ENCODE results near the gene FRMD4A.
A peak's percentile ranks its signal among the peaks of the same experiment; 100 is the strongest.
"Not testable (repeated sequence)": the region's sequence is repeated elsewhere in the genome, so short reads cannot be mapped to it uniquely, and the experiment has no call there.

The FRMD4A gene

DNA sequence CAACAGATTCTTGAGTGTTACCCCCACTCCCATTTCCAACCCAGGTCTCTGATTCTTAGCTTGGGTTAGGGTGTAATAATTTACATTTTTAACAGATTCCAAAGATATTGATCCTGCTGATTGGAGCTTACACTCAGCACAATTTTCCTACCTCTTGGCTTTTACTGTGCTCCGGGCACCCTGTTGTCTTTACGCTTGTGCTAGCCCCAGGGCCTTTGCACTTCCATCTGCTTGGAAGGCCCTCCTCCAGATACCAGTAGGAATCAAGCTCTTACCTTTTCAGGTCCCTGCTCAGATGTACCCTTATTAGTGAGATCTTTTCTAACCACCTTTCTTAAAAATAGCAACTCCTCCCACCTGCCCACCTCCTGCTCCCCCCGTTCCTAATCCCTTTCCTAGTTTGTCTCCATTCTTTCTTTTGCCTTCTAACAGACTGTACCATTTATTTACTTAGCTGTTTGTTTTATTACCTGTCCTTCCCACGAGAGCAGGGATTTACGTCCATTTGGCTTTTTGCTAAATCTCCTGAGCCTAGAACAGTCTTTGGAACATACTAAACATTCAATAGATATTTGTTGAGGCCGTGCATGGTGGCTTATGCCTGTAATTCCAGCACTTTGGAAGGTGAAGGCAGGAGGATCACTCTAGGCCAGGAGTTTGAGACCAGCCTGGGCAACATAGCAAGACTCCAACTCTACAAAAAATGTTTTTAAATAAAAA is 427.7 kb downstream of the FRMD4A start:
- FAIRE-seq: no peak

DNA sequence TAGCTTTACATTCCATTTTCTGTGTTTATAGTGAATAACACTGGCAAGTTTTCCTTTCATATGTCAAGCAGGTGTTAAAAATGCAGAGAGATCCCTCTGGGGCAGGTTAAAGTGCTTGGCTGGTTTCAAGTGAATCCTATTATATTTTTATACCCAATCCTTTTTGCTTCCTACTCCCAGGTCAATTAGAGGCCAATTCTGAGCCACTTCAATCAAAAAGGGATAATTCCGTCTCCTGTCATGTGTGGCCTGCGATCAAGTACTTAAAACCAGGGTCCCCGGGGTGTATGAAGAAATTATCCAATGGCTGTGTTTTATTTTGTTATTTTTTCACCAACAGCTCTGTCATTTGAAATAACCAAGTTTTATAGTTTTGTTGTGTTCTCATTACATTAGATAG is 430.8 kb downstream of the FRMD4A start:
- FAIRE-seq: no peak

DNA sequence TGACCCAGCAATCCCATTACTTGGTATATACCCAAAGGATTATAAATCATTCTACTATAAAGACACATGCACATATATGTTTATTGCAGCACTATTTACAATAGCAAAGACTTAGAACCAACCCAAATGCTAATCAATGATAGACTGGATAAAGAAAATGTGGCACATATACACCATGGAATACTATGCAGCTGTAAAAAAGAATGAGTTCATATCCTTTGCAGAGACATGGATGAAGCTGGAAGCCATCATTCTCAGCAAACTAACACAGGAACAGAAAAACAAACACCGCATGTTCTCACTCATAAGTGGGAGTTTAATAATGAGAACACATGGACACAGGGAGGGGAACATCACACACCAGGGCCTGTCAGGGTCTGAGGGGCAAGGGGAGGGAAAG is 434.6 kb downstream of the FRMD4A start:
- FAIRE-seq: not testable (repeated sequence)

DNA sequence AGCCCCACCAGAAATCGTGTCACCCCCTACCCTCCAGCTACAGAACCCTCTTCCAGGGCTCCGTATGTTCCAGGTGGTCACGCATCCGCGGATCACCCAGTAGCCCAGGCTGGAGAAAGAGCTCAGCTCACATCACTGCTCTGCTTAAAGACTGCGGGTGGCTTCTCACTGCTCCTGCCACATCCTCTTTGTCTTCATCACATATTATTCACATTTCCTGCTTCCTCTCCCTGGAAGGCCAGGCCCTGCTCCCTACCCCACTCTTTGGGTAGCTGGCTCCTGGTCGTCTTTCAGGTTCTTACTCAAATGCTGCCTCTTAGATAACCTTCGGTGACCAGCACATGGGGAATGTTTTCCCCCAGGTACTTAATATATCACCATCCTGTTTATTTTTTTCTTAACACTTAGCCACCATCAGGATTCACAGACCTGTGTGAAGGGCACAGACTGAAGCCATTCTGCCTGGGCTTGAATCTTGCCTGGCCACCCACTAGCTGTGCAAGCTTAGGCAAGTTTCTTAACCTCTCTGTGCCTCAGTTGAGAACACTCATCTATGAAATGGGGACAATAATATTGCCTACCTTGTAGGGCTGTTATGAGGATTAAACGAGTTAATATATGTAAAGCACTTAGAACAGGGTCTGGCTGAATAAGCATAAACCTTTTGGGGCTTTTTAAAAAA is 436.2 kb downstream of the FRMD4A start:
- FAIRE-seq: no peak

DNA sequence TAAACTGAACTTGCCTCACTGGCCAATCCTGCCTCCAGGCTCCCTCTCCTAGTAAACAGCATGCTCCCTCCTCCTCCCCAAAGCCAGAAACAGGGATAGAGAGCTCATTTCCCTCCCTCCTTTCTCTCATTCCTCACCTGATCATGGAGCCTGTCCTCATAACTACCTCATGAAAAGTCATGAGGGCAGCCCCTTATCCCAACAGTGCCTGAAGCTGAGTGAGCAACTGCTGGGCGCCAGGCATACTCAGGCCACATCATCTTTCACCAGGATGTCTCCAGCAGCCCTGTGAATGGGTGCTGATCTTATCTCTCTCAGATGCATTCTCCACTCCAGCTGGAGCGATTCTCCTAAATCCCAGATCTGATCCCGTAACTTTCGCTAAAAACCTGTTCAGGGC is 436.8 kb downstream of the FRMD4A start:
- no peak for FAIRE-seq

DNA sequence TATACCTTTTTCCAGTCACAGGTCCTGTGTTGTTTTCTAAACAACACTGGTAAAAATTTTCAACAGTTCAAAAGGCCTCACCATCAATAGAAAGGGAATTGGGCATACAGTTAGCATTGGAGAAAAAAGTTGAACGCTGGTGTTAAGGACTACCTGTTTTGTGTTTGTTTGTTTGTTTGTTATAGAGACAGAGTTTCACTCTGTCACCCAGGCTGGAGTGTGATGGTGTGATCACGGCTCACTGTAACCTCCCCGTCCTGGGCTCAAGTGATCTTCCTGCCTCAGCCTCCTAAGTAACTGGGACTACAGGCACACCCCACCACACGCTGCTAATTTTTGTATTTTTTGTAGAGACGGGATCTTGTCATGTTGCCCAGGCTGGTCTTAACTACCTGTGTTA is 437.9 kb downstream of the FRMD4A start:
- FAIRE-seq: no peak

DNA sequence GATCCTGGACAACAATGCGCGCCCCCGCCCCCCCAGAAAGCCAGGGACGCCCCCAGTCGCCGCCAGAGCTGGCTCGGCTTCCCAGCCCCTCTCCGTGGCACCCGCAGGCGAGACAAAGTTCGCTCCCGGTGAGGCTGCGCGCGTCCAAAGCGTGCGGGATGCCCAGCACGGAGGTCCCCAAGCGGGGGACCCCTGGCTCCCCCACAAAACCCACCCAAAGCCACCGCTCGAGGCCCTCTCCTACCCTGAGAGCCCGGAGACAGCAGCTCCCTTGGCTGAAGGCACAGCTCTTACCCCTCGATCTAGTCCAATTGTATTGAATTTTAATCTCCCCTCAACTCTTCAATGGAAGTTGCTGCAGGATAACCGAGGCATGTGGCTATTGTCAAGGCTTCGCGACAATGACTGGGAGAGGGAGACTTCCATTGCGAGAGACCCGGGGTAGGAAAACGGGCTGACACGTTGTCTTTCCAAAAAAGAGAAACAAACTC is 438.7 kb downstream of the FRMD4A start:
- FAIRE-seq: no peak

DNA sequence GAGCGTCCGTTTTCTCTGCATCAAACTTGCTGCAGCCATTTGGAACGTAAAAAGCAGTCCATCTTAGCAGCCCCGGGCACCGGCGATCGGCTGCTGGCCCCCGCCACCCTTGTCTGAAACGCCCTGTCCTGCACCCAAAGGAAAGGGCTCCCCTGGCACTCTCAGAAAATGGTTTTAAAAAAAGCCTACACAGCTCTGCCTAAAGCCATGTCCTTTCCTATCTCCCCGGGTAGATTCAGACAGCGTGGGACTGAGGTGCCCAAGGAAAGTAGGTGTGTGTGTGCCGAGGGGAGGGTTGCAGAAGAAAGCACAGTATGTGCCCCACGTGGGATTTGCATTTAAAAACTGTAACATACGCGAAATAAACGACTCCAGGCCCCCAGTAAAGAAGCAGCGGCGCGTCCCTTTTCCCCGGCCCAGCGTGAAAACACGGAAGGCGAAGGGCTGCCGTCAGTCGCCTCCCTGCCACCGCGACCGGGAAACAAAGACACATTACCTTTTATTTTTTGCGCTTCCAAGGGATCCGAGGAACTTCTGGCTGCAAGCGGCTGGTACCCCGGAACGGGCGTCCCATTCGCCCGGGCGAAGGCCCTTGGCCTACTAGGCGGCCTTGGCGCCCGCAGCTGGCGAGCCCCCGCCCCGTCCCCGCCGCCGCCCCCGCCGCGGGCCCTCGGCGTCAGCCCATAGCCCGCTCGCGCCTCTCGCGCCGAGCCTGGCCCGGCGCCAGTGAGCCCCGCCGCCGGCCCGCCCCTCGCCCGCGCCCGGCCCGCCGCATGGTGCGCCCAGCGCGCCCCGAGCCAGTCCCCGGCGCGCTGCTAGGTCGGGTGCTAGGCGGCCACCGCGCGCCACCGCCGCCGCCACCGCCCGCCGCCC is 439.4 kb downstream of the FRMD4A start:
- no peak for FAIRE-seq

DNA sequence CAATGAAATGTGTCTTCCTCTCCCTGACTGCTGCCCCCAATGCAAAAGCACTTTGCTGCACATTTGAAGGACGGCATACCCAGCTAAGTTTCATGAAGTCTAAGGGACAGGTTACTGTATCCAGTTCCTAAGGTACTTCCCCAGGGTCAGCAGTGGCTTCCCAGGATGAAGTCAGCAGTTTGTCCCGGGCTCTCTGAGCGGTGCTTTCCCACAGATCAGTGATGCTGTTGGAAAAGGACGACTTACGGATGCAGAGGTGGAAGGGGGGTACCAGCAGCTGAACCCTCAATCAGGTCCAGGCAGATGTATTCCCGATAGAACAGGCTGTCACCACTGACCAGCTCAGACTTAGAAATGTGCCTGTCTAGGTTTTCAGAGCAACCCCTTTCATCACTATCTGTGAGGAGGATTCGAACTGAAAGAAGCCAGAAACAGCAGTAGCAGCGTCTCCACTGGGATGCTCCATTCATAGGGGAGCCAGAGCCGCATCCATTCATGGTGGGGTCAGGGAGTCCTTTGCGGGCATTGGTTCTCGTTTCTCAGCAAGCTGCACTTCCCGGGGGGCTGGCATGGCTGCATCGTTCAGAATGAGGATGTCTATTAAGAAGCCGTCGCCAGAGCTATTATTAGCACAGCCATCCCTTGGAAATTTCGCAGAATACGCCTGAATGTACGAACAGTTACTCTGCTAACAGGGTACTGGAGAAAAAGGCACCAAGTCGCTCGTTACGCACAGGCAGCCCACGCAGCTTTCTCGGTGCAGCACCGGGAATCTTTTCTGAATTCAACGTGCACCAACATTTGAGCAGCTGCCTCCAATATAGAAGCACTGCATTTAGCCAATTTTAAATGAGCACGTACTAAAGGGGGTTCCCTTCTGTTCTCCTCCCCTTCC is 440.2 kb downstream of the FRMD4A start:
- FAIRE-seq: no peak

DNA sequence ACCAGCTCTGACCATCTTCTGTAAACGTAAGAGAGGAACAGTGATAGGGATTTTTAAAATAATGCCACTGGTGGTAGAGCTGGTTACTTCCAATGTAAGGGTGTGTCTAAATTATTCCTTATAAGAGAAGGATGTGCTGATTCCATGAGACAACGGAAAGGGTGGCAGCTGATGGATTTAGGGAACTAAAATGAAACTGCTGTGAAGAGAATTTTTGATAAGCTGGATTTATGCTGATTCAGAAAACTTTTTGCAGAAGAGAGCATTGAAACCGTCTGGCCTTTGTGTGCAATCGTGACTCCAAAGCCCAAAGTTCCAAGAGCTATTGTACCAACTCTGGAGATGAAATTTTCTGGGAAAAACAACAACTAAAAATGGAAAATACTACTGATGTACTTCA is 443.0 kb downstream of the FRMD4A start:
- no peak for FAIRE-seq

DNA sequence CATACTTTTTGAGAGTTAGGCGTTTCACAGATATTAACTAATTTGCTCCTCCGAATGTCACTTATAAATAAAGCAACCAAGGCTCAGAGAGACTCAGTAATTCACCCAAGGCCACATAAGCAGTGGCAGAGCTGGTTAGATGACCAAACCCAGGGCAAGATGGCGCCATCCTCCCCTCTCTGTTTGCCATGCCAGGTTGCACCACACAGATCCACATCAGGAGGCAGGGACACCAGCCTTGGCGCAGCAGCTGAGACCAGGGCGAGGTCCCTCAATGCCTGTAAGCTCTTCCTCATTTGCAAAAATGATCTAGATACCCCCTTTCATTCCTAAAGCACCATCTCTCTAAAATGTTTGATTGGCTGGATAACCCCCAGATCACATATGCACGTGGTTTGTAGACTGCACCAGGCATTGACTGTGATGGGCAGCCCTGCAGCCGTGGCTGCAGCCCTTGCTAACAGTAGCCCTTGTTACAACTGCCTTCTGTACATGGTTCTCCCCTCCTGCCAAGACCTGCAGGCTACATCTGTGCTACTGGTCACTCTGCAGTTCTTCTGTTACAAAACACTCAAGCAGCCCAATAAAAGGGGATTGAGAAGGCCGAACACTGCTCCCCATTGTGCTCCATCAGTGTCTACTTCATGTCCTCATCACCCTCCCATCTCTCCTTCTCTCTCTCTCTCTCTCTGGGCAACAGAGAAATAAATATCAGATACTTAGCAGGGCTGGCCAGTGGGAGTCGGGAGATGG is 445.3 kb downstream of the FRMD4A start:
- no peak for FAIRE-seq

DNA sequence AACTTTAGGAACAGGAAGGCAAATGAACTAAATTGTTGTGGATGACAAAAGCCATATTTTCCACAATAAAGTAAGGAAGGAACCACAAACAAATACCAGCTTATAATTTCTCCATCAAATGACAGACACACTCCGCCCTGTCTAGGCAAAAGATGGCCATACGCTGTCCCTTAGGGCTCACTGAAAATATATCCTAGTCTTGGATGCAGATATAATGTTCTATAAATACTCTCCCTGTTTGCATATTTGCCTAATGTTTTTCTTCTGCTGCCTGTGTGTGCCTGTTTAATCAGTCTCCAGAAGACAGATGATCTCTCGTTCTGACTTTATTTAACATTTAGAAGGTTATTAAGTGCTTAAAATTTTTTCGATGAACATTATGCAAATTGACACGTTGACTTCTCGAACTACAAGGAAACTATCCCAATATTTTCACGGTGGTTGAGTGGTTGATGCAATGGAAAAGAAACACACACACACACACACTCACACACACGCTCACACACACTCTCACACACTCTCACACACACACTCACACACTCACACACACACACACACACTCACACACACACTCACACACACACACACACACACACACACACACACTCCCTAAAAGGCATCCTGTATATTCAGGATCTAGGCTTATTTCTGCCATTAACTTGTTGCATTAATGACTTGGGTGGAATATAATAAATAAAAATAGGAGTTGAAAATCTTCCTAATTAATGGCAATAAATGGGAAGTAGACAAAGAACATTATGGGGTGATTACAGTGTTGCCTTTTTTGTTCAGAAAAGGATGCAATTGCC is 446.9 kb downstream of the FRMD4A start:
- FAIRE-seq: no peak

DNA sequence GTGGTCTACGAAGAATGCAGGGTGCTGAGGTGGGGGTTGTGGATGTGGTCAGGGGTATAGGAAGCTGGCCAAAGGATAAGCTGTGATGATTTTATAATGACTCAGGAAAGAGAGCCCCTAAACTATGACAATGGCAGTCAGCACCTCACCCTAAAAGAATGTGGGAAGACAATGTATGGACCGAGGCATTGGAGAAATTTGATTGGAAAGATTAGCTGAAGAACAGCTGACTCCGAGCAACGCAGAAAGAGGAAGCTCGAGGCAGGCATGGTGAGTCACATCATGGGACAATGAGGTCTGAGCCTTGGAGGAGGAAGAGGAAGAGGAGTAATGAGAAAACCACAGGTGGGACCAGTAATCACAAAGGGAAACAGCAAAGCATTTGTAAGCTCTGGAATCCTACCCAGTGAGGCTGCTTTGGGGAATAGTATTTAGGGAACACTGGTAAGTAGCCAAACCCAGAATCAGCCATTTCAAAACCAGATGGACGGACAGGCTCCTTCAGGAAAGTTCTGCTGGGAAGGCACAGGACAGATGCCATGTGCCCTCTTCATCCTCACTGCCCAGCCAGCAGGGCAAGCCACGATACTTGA is 448.5 kb downstream of the FRMD4A start:
- peak; percentile 85 for FAIRE-seq

DNA sequence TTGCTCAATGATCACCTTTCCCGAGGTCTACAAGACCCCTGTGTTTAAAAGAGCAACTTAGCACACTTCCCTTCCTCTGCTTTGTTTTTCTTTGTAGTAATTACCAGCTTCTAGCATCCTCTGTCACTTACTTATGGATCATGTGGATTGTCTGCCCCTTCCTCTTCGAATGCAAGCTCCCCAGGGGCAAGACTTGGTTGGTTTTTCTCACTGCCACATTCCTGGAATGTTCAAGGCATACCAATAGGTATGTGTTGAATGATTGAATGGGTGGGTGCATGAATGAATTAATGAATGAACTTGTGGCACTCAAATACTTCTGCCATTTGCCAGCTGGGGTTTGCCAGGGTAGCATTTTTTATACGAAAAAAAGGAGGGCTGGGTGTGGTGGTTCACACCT is 450.0 kb downstream of the FRMD4A start:
- no peak for FAIRE-seq

DNA sequence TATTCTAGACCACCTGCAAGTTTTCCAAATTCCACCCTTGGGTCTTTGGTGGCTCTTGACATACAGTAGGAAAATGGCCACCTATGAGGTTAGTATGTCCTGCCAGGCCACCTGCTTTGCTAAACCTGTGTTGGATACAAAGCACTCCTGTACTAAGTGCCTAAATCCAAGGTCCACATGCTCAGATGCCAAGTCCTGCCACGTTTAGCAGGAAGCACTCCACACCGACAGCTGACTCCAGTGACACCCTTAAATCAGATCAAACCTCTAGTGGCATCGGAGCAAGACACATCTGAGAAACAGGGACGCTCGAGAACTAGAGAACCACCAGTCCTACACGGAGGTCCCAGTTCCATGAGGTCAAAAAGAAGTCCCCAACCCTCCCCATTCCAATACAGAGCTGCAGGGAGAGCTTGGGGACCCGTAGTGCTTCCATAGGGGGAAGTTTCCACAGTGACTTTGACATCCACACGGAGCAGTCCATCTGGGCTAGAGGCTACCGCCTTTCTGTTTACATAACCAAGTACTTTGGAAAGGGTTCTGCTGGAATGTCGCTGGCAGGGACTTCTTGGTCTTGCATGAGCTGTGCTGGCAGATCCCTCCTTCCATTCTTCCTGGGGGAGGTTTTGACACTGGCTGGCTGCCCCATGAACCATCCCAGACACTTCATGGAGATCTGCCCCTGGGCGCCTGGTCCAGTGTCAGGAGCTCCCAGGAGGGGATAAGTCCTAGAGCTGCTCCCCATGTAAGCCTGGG is 453.4 kb downstream of the FRMD4A start:
- FAIRE-seq: no peak

DNA sequence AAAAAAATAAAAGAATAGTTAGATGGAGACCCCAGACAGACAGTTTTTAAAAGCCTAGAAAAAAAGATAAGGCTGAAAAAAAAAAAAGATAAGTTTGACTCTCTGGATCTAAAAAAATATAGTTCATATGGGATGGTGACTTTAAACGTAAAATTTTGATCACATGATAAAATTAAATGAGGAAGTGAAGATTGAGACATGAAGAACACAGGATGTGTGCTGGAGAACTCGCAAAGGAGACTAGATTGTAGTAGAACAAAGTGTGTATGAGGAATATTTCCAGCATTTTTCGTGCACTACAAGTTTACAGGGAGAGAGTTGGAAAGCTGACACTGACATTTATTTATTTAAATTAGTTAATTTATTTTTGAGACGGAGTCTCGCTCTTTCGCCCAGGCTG is 457.5 kb downstream of the FRMD4A start:
- FAIRE-seq: no peak

DNA sequence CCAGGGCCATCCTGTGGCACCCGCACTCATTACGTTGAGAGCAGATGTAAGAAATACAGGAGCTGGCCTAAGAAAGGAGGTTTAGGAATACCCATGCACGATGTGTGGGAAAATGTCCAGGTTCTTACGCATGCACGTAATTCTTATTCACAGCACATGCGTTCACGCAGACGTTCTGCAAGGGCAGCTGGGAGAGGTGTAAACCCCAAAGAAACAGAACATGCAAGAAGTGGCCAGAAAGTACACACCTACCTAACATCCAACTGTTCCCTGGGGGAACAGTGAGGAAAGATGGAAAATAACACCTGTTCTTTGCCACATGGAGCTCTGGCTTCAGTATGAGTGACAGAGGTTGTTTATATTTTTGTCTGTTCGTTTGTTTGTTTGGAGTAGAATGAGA is 458.3 kb downstream of the FRMD4A start:
- FAIRE-seq: no peak

DNA sequence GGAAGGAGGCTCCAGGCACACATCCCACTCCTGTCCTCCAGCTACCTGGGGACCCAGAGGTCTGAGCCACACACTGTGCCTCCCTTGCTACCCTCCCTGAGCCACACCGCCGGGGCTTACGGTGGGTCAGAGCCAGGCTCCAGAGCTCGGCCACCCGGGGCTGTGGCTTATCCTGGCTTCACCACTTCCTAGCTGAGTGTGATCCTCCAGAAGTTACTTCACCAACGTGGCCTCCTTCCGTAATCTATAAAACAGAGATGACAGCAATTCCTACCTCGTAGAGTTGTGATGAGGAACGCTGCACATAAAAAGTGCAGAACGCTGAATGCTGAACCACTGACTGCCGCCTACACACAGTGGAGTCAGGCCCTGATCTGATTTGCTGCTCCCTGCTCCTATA is 458.9 kb downstream of the FRMD4A start:
- no peak for FAIRE-seq

DNA sequence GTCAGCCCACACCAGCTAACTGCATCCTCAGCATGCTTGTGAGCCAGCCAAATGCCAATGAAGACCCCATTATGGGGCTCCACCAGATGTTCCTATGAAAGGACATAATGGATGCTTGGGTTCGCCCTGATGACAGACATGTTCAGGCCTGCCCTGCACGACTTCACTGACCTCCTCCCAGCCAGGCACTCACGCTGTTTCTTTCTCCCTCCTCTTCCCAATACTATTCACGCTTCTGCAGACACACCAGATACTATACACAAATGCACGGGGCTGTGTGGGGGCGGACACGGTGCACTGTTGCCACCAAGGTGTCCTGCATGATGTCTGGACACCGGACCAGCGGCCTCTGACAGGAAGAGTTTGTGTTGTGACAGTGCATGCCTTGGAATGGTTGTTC is 459.7 kb downstream of the FRMD4A start:
- no peak for FAIRE-seq

DNA sequence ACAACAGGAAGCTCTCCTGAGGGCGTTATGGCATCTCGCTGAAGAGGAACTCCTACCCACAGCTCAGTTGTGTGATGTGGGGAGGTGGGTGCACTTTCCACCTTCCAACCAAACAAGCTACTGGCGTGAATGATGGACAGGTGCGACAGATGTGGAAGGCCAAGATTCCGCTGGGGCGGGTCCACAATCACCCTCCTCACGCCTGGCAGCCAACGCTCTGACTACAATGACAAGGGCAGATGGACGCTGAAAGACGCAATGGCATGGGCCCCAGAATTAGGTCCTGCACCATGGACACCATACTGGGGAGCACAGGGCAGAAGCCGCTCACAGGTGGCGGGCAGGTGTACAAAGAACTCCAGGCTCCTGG is 461.4 kb downstream of the FRMD4A start:
- no peak for FAIRE-seq
